IMR-90 (cell line): ENCODE data around the gene PBX4. TPM values are rescaled to one million over a fixed set of nuclear protein-coding genes. Genes with fewer than 3 reads are reported as not detected.

Experiments
- ATAC-seq: fragments of 200-7000 bp; cut with Tn5 transposase; 2 replicates; pipeline ENCODE4 v1.9.1; 2020; ENCODE audit warnings: low read depth, mild to moderate bottlenecking, moderate library complexity
- BruUV-seq: library from RNA; stranded (reverse); fragments of 400-500 nt; replicated peaks from 2 replicates; lab custom pipeline; 2021; lab: Mats Ljungman, UMichigan
- CTCF ChIA-PET: fragments of 300-600 bp; formaldehyde crosslinking; extraction: SDS; loops from one replicate; lab custom pipeline; 2021; ENCODE audit warnings: antibody characterized with exemption; lab: Yijun Ruan, JAX
- POLR2A ChIA-PET: fragments of 300-600 bp; sonication (Branson Sonifier 250); formaldehyde crosslinking; loops from one replicate; lab custom pipeline; 2022; ENCODE audit warnings: antibody characterized with exemption; ENCODE audit not compliant: unreplicated experiment; lab: Charles Lee
- DNase-seq: peaks from one replicate; pipeline ENCODE4 v3.0.0; 2013
- H2AFZ ChIP-seq: replicated peaks from 2 replicates; pipeline ENCODE3; 2013; ENCODE audit warnings: low read length, mild to moderate bottlenecking; ENCODE audit not compliant: poor library complexity
- H2AK5ac ChIP-seq: 2 replicates; pipeline ENCODE4 v1.6.1; 2013; ENCODE audit warnings: low read depth, low read length, inconsistent platforms
- H2AK9ac ChIP-seq: replicated peaks from 2 replicates; pipeline ENCODE3; 2013; ENCODE audit warnings: mild to moderate bottlenecking, low read depth, low read length, moderate library complexity; ENCODE audit not compliant: poor library complexity
- H2BK120ac ChIP-seq: 2 replicates; pipeline ENCODE4 v1.6.1; 2013; ENCODE audit warnings: low read depth, low read length, inconsistent platforms
- H2BK15ac ChIP-seq: 3 replicates; pipeline ENCODE4 v1.6.1; 2013; ENCODE audit warnings: low read depth, low read length, inconsistent platforms
- H2BK20ac ChIP-seq: 2 replicates; pipeline ENCODE4 v1.6.1; 2013; ENCODE audit warnings: low read depth, mild to moderate bottlenecking, inconsistent platforms, low read length, moderate library complexity
- H2BK5ac ChIP-seq: 2 replicates; pipeline ENCODE4 v1.6.1; 2013; ENCODE audit warnings: mild to moderate bottlenecking, low read depth, low read length, inconsistent platforms; ENCODE audit not compliant: poor library complexity, severe bottlenecking
- H3K14ac ChIP-seq: replicated peaks from 2 replicates; pipeline ENCODE4 v1.6.1; 2013; ENCODE audit warnings: low read depth, low read length, inconsistent platforms
- H3K18ac ChIP-seq: 2 replicates; pipeline ENCODE4 v1.6.1; 2013; ENCODE audit warnings: low read depth, low read length, control low read depth
- H3K23ac ChIP-seq: 2 replicates; pipeline ENCODE4 v1.6.1; 2013; ENCODE audit warnings: low read depth, low read length, inconsistent platforms
- H3K27ac ChIP-seq: 2 replicates; pipeline ENCODE4 v1.5.1; 2013; ENCODE audit warnings: mild to moderate bottlenecking, control low read depth, low read length; ENCODE audit not compliant: insufficient read depth
- H3K27me3 ChIP-seq: 2 replicates; pipeline ENCODE4 v1.6.1; 2013; ENCODE audit warnings: low read length; ENCODE audit not compliant: control insufficient read depth, insufficient read depth
- H3K36me3 ChIP-seq: 2 replicates; pipeline ENCODE4 v1.6.1; 2013; ENCODE audit warnings: low read length, mixed read lengths; ENCODE audit not compliant: control insufficient read depth, insufficient read depth
- H3K4ac ChIP-seq: 2 replicates; pipeline ENCODE4 v1.6.1; 2013; ENCODE audit warnings: low read depth, low read length, inconsistent platforms
- H3K4me1 ChIP-seq: 2 replicates; pipeline ENCODE4 v1.6.1; 2013; ENCODE audit warnings: low read length, mixed read lengths; ENCODE audit not compliant: control insufficient read depth, insufficient read depth
- H3K4me2 ChIP-seq: 2 replicates; pipeline ENCODE4 v1.6.1; 2013; ENCODE audit warnings: low read depth, mild to moderate bottlenecking, control low read depth, low read length, moderate library complexity
- H3K4me3 ChIP-seq: 2 replicates; pipeline ENCODE4 v1.5.1; 2013; ENCODE audit warnings: low read depth, mild to moderate bottlenecking, control low read depth, low read length, moderate library complexity; ENCODE audit not compliant: insufficient read depth
- H3K56ac ChIP-seq: 2 replicates; pipeline ENCODE4 v1.6.1; 2013; ENCODE audit warnings: low read length, inconsistent platforms; ENCODE audit not compliant: insufficient read depth; ENCODE audit errors: extremely low read depth
- H3K79me1 ChIP-seq, 2 experiments: 2 replicates each; pipeline ENCODE4 v1.6.1; 2013; ENCODE audit warnings: low read length in 2 of 2, inconsistent platforms in 1 of 2, low read depth in 1 of 2
- H3K9ac ChIP-seq: 2 replicates; pipeline ENCODE4 v1.6.1; 2013; ENCODE audit warnings: low read depth, low read length, control low read depth
- H3K9me1 ChIP-seq: 2 replicates; pipeline ENCODE4 v1.6.1; 2013; ENCODE audit warnings: low read length, inconsistent platforms; ENCODE audit not compliant: insufficient read depth
- H3K9me3 ChIP-seq: 2 replicates; pipeline ENCODE4 v1.6.1; 2013; ENCODE audit warnings: low read length; ENCODE audit not compliant: control insufficient read depth, insufficient read depth
- H4K20me1 ChIP-seq: 2 replicates; pipeline ENCODE4 v1.6.1; 2013; ENCODE audit warnings: low read length, inconsistent platforms; ENCODE audit not compliant: insufficient read depth
- H4K5ac ChIP-seq: 2 replicates; pipeline ENCODE4 v1.6.1; 2013; ENCODE audit warnings: mild to moderate bottlenecking, low read depth, low read length, control low read depth
- H4K8ac ChIP-seq, 2 experiments: 2 replicates each; pipeline ENCODE4 v1.6.1; 2013; ENCODE audit warnings: low read depth in 2 of 2, low read length in 2 of 2, control low read depth in 1 of 2, inconsistent platforms in 1 of 2
- H4K91ac ChIP-seq: 2 replicates; pipeline ENCODE4 v1.6.1; 2013; ENCODE audit warnings: low read depth, low read length, inconsistent platforms; ENCODE audit not compliant: insufficient read depth
- BHLHE40 ChIP-seq: fragments of 150-350 bp; IDR thresholded peaks from 2 replicates; pipeline ENCODE4 v1.6.1; 2016; ENCODE audit warnings: mild to moderate bottlenecking, low read depth, low read length
- FOS ChIP-seq: fragments of 150-350 bp; IDR thresholded peaks from 2 replicates; pipeline ENCODE4 v1.6.1; 2016; ENCODE audit warnings: low read depth, low read length
- POLR2A ChIP-seq: IDR thresholded peaks from 2 replicates; pipeline ENCODE4 v1.6.1; 2012; ENCODE audit warnings: mild to moderate bottlenecking, low read depth, low read length
- RAD21 ChIP-seq: IDR thresholded peaks from 2 replicates; pipeline ENCODE4 v1.6.1; 2012; ENCODE audit warnings: low read length, improper control_type of control experiment
- RFX5 ChIP-seq: IDR thresholded peaks from 2 replicates; pipeline ENCODE4 v1.8.0; 2012; ENCODE audit warnings: low read depth, mild to moderate bottlenecking, low read length, moderate library complexity
- WGBS, 2 experiments: methylation state at CpG; one replicate each; pipeline versions ENCODE4 v1.1.5 to v1.1.7; 2013; ENCODE audit warnings: missing lambda C conversion rate in 2 of 2; ENCODE audit not compliant: insufficient read length in 1 of 2; ENCODE audit errors: extremely low coverage in 2 of 2; 5-methylcytosine and 5-hydroxymethylcytosine counted together
- dilution Hi-C: fragments of 300-500 bp; cut with HindIII; formaldehyde crosslinking; loops from one replicate; pipeline ENCODE4 v1.14.3; 2018; ENCODE audit warnings: low sequenced_read_pairs; ENCODE audit not compliant: unreplicated experiment
- in situ Hi-C: fragments of 300-500 bp; cut with MboI; formaldehyde crosslinking; loops from 3 replicates; pipeline ENCODE4 v1.14.3; 2019; ENCODE audit warnings: low sequenced_read_pairs, inconsistent platforms, mixed read lengths
- intact Hi-C: fragments of 100-400 bp; cut with micrococcal nuclease; formaldehyde crosslinking; loops from 2 replicates; pipeline ENCODE4 v1.10.0; 2022
- polyA plus RNA-seq, 3 experiments: library from polyadenylated mRNA; depleted of rRNA; stranded (reverse); fragments of >200 nt; gene quantifications; 2 replicates each; pipeline ENCODE4 v1.2.3, GENCODE V29; 2012; ENCODE audit warnings: low replicate concordance in 1 of 3
- total RNA-seq: library from RNA; depleted of rRNA; stranded (reverse); fragments of >200 nt; gene quantifications from 2 replicates; pipeline ENCODE4 v1.2.3, GENCODE V29; 2012

PBX4 gene
- total and polyA plus RNA-seq, 2 of the 4 experiments (the other 2 are of a cell fraction): 0.90 to 2.9 TPM

DNA sequence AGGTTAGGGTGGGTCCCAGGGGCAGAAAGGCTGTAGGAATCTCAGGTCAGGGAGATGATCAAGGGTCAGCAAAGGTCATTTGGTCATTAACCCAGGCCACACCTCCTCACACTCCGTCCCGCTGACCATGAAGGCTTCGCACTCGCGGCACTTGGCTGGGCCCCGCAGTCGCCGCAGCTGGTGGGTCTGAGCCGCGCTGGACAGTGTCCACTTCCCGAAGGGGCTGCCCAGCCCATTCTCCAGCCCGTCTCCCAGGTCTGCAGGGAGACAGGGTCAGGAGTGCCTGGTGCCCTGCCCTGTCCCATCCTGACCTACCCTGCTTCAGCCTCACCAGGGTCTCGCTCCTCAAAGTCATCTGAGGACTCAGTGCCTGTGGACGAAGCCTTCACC, 16.8 kb upstream of the PBX4 start:
- Histone ChIP-seq H3K36me3 (peaks cover 51% of the 10 kb centered on the region), H3K56ac (no peak overlapping the region), H4K20me1 (no peaks in the 10 kb centered on the region), H2AK9ac (no peak overlapping the region), H3K79me1 (no peaks in the 10 kb centered on the region), H3K4me2 (no peak overlapping the region), H3K23ac (no peak overlapping the region), H2AFZ (no peak overlapping the region), H3K9me1 (no peaks in the 10 kb centered on the region; the same call in 1 of the 2 replicates), H2AK5ac (no peak overlapping the region), H3K27me3 (no peaks in the 10 kb centered on the region), H4K5ac (no peak overlapping the region), H2BK15ac (no peak overlapping the region), H3K4ac (no peak overlapping the region), H3K27ac (no peak overlapping the region), H3K9ac (no peak overlapping the region), H2BK120ac (no peak overlapping the region), H3K4me3 (no peak overlapping the region), H2BK20ac (no peak overlapping the region), H3K4me1 (no peaks in the 10 kb centered on the region), H3K18ac (no peak overlapping the region), H3K9me3 (no peaks in the 10 kb centered on the region), H3K14ac (no peak overlapping the region), H4K91ac (no peak overlapping the region), H4K8ac (no peak overlapping the region), H2BK5ac (no peak overlapping the region)
- TF ChIP-seq RAD21 (no peak), BHLHE40 (no peak), RFX5 (no peak), POLR2A (no peak), FOS (no peak)
- in situ Hi-C loops: loop anchor here (25.0 kb wide), 1 partner anchor 248 kb away; no protein-coding TSS in a partner anchor
- ATAC-seq: no peak
- DNase-seq: no peak
- intact Hi-C loops: no loop called here
- WGBS, 2 experiments: 93% methylated on average over 10 of the region's 14 CpGs; no CpG with 5 or more reads in 1 of the 2 experiments
- POLR2A ChIA-PET: no interaction called here
- dilution Hi-C loops: no loop called here
- no TSS peak for BruUV-seq
- CTCF ChIA-PET: no interaction called here
